NCI-H1092 (cell line): ENCODE data around the gene TBC1D20.

Source experiments
- DNase-seq: peaks from one replicate; lab custom pipeline; 2025; lab: John Stamatoyannopoulos, UW

TBC1D20 gene

GRCh38 chr20:418858-419365 lies 43.4 kb downstream of the TBC1D20 start:
- no peak for DNase-seq

GRCh38 chr20:417801-418342 lies 44.5 kb downstream of the TBC1D20 start:
- DNase-seq: no peak

GRCh38 chr20:416950-417800 lies 45.2 kb downstream of the TBC1D20 start:
- no peak for DNase-seq

GRCh38 chr20:415820-416322 lies 46.5 kb downstream of the TBC1D20 start:
- no peak for DNase-seq

- DNase-seq: no peak
Observed at GRCh38 chr20:414161-414560, 48.2 kb downstream of the TBC1D20 start.

GRCh38 chr20:412081-412480 lies 50.3 kb downstream of the TBC1D20 start:
- no peak for DNase-seq

- DNase-seq: no peak
Observed at GRCh38 chr20:409697-410559, 52.4 kb downstream of the TBC1D20 start.

- DNase-seq: no peak
Observed at GRCh38 chr20:408843-409696, 53.3 kb downstream of the TBC1D20 start.

GRCh38 chr20:407953-408842 lies 54.1 kb downstream of the TBC1D20 start, which contains the start of gene RBCK1:
RBCK1 (plus strand) TSS chr20:408299; CDS start chr20:408758, 459 bp downstream.
- DNase-seq: peak; percentile 47

GRCh38 chr20:407133-407952 lies 55.0 kb downstream of the TBC1D20 start:
- DNase-seq: peak; percentile 38

GRCh38 chr20:406200-407132 lies 55.9 kb downstream of the TBC1D20 start:
- no peak for DNase-seq

- DNase-seq: no peak
Observed at GRCh38 chr20:404088-404487, 58.2 kb downstream of the TBC1D20 start.

- no peak for DNase-seq
Observed at GRCh38 chr20:403582-403957, 58.8 kb downstream of the TBC1D20 start.

GRCh38 chr20:402898-403581 lies 59.3 kb downstream of the TBC1D20 start:
- DNase-seq: no peak

GRCh38 chr20:402496-402885 lies 59.8 kb downstream of the TBC1D20 start:
- no peak for DNase-seq

- no peak for DNase-seq
Observed at GRCh38 chr20:401682-402495, 60.4 kb downstream of the TBC1D20 start.
